Right renal pelvis (tissue), 4 donors: ENCODE data around the gene FAM120C. TPM values are rescaled to one million over a fixed set of nuclear protein-coding genes. Genes with fewer than 3 reads are reported as not detected.

ENCODE experiments used
- DNase-seq, 4 donors: peaks; one replicate each; pipeline ENCODE4 v3.0.0-alpha.2; 2013; ENCODE audit warnings: low read depth in 4 of 4, low spot score in 3 of 4, missing footprints in 1 of 4
- polyA plus RNA-seq, 4 donors: library from polyadenylated mRNA; unstranded; fragments of 120-200 nt; gene quantifications; one replicate each; pipeline ENCODE4 v1.2.1, GENCODE V29; 2013; ENCODE audit not compliant: insufficient read length in 4 of 4

Gene FAM120C, protein sequence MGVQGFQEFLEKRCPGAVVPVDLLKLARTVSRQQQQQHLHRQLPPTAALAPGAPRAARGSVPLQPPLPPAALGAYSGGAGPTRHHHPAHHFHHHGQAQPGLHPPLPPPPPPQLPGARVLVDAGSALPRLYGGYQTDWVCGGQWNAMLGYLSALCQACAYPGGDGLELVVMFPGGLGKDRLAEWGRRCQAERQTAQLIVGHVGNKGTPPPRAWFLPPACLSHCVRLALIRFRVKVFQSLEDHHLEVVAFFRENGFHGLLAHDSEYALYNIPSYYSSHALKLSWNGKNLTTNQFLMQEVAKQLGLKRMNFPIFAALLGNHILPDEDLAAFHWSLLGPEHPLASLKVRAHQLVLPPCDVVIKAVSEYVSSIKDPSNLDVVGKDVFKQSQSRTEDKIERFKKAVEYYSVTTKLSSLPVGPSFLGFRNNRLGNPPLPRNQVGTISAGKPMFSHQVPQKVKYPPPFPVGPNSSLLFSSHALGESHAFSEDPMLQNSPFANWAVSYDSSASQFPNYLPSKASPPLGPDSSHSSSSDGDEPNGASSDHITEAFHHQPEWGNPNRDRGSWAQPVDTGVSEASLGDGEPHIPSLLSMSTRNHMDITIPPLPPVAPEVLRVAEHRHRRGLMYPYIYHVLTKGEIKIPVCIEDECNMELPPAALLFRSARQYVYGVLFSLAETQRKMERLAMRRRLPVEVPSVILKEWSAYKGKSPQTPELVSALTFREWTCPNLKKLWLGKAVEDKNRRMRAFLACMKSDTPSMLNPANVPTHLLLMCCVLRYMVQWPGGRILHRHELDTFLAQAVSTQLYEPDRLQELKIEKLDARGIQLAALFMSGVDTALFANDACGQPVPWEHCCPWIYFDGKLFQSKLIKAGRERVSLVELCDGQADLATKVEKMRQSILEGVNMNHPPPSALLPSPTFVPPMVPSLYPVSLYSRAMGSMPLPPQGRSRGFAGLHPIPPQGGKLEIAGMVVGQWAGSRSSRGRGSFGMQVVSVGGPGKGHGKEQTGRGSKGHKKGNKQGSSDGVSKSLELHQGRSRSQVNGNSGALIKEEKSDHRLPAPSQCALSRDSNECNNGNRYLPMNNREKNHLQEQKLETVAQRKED
- 10 to 100 TPM in 1 of 4 donors, 1 to 10 TPM in 3; 8.9 to 11.4 (median 9.7) TPM for polyA plus RNA-seq

GRCh38 chrX:54182864-54183613 is at the start of gene FAM120C:
Gene FAM120C, minus strand, starts transcription at chrX:54183254. Its CDS starts 56 bp downstream, at chrX:54183198.
- DNase-seq = peak; percentile 41 to 66 (median 54)

- DNase-seq = no peak
Observed at GRCh38 chrX:54230435-54231148, 47.5 kb upstream of the FAM120C start.

DNA sequence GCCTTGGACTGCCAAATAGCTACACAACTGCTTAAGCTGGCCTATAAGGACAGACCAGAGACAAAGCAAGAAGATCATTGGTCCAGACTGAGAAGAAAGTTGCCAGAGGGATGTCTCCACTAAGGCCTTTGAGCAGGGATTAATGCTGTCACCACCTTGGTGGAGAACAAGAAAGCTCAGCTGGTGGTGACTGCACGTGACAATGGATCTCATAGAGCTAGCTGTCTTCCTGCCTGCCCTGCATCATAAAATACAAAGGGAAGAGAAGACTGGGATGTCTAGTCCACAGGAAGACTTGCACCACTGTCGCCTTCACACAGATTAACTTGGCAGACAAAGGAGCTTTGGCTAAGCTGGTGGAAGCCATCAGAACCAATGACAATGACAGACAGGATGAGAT is 40.5 kb upstream of the FAM120C start:
- DNase-seq = no peak

DNA sequence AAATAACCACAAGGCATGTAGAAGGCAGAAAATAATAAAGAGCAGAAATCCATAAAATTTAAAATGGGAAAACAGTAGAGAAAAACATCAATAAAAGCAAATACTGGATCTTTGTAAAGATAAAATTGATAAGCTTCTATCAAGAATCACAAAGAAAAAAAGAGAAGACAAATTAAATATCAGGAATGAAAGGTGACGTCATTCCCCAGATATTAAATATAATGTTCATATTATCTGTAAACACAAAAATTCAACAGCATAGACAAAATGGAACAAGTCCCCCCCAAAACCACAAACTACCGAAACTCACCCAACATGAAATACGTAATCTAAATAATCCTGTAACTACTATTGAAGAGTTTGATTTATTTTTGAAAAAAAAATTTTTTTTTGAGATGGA is 30.5 kb upstream of the FAM120C start:
- no peak for DNase-seq

DNA sequence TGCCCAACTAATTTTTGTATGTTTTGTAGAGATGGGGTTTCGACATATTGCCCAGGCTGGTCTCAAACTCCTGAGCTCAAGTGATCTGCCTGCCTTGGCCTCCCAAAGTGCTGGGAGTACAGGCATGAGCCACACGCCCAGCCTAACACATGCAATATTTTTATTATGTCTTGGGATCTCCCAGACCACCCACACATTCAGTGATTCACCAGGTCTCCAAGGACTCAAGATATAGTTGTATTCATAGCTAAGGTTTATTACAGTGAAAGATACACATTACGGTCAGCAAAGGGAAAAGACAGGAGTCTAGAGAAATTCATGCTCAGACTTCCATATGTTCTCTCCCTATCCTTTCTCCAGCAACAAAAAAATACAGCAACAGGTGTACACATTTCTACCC is 25.5 kb upstream of the FAM120C start:
- no peak for DNase-seq

DNA sequence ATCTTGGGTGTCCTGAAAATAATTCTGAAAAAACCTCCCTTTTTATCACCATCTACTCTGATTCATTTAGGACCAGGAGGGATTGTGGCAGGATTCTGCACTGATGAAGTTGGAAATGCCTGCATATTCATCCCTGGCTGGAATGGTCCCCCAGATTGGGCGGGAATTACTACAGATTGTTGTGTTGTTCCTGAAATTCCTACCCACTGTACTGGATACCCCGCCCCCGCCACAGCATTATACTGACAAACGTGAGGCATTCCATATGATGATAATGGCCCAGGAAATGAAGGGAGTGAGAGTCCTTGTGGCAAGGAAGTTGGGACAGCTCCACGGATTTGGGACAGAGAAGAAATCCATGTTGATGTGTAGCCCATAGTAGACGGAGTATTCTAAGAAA is 15.2 kb upstream of the FAM120C start:
- DNase-seq = no peak

- DNase-seq = no peak
Observed at GRCh38 chrX:54194982-54195588, 12.0 kb upstream of the FAM120C start.

DNA sequence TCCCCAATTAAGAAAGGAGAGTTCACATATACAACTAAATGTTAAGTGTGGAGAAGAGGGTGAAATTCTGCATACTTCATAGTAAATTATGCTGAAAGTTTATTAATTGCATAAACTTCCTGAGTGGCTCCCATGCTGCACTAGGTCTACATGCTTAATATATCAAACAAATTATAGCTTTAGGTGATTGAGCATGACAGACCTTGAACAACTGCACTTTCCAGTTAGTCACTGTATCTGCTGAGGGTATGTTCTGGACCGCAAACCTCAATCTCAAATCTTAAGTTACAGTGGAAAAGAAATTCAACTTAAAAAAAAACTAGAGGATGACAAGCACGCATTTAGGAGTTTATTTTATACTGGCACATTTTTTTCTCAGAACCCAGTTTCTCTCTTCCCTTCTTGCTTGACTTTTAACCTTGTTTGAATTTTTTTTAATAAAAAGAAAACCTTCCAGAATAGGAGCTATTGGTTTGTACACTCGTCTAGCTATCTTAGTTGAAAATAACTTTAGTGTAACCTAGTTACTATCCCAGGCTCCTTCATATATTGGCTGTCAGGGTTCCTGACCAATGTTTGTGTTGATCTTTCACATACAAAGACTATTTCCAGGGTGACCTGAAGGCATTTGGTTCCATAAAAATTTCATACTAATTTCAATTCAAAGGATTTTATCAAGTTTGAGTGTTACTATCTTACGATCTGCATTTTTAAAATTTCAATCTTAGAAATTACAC is 10.2 kb upstream of the FAM120C start:
- no peak for DNase-seq

- no peak for DNase-seq
Observed at GRCh38 chrX:54184474-54184873, 1.4 kb upstream of the FAM120C start.

DNA sequence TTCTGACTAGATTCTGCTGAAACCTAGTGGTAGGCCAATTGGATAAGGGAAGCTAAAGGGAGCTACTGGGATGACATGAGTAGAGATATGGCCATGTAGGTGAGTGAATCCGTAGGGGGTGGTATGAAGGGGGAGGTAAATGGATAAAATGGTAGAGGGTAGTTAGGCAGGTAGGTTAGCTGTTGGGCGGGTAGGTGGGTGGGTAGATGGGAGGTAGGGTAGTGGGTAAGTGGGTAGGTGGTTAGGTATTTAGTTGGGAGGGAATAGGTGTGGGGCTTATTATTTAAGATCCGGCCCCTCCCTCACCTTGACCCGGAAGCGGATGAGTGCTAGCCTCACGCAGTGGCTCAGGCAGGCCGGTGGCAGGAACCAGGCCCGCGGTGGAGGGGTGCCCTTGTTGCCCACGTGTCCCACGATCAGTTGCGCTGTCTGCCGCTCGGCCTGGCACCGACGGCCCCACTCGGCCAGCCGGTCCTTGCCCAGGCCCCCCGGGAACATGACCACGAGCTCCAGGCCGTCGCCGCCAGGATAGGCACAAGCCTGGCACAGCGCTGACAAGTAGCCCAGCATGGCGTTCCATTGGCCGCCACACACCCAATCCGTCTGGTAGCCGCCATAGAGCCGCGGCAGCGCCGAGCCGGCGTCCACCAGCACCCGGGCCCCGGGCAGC is 725 bp downstream of the FAM120C start:
- no peak for DNase-seq

- DNase-seq = no peak
Observed at GRCh38 chrX:54181202-54181953, 1.7 kb downstream of the FAM120C start.

DNA sequence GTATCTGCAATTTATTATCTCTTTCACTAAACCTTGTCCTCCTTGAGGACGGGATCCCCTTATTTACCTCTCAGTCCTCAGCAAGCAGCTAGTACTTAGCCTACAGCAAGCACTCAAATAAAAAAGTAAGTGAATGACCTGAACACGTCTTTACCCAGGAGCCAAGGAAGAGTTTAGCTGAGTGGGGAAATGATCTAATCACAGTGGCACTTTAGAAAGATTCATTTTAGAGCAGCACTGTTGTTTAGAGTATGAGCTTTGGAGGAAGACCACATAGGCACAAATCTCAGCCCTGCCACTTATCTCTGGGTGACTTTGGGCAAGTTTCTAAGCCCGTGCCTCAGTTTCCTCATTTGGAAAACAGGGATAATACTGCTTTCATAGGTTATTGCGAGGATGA is 2.7 kb downstream of the FAM120C start:
- no peak for DNase-seq

GRCh38 chrX:54178100-54178940 is 4.7 kb downstream of the FAM120C start:
- no peak for DNase-seq

DNA sequence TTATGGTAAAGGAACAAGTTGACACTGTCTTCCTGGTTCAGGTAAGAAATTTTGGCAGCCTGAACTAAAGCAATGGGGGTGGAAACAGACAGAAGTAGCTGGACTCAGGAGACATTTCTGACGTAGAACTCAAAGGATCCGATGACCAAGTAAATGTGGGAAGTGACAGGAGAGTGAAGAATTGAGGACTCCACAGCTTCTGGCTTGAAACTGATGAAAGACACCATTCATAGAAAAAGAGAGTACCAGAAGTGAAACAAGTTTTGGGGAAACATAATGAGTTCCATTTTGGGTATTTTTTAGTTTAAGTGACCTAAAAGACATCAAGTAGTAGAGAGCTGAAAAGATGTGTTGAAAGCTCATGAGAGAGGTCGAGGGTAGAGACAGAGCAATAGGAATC is 5.7 kb downstream of the FAM120C start:
- DNase-seq = no peak

GRCh38 chrX:54173791-54174190 is 9.3 kb downstream of the FAM120C start:
- no peak for DNase-seq

- no peak for DNase-seq
Observed at GRCh38 chrX:54172455-54172854, 10.6 kb downstream of the FAM120C start.
